ENCODE measurements around the gene FHIT.

FHIT gene

DNA sequence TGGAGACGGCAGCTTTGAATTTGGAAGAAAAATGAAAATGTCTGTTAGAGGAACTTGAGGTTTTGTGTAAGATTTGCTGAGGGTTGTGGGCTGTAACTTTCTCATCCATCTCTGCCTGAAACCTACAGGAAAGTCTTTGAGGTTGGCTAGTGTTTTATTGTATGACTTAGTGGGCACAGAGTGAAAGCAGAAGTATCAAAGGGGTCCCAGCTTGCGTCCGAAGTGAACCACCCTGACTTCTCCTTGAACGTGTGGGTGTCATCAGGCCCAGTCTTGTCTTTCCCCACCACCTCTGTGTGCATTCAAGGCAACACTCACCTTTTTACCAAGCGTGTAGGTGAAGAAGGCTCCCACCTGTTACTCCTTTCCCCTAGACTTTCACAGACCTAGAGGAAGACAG, 1519.3 kb downstream of the FHIT start:
- DNase-seq (ENCODE audit: low read depth, low spot score): no peak

DNA sequence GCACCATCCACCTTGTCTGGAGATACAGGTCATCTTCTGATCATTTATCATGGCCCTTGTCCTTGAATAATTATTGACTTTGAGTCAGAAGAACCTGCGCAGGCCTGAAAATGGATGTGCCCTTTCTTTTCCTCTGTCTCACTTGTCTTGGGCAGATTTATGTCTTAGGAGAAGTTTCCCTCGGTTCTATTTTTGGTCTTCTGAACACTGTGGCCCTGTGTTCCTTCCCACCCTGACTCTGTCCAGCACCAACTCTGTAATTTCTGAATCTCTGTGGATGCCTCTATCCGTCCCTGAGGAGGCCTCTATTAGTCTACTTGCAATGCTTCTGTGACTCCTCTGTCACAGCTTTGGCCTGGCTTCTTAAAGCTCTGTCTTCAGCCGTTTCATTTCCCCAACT, 1520.7 kb downstream of the FHIT start:
- no peak for DNase-seq (ENCODE audit: low read depth, low spot score)

DNA sequence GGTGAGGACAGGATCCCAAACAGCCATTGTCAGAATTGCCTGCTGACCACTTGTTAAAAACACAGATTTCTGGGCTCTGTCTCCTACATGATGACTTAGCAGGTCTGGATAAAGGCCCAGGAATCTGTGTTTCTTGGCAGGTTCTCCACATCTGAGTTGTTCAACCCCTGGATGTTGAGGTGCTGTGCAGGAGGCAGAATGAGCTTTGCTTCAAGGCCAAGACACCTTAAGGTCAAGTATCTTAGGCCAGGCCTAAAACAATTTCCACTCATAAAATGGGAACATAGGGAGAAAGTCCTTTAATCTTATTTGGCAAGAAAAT, 1522.7 kb downstream of the FHIT start:
- DNase-seq (ENCODE audit: low read depth, low spot score): no peak

DNA sequence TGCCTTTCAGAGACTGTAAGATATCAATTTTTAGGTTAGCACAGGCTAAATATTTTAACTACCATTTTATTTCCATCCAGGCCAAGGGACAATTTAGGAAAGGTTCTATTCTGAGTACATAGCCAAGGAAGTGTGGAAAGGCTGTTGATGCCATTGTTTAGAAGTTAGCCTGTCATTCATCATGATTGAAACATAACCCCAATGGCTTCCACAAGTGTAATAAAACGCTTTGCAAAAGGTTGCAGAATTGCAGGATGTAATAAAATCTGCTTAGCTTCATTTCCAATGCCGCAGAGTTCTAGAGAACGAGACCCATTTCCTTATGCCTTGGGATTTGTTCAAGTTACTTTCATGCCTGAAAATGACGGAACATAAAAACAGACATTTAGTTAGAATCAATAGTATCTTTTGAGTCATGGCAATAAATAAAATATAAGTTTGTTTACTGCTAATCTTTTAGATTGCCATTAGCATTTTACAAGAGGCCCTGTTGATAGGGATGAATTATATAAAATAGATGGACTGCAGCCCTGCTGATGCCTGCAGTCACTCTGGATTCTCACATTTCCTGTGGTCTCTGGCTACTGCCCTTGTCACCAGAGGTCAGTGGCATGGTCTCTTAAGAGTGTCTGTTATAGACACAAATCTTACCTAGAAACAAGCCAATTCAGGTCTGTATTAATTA, 1523.2 kb downstream of the FHIT start:
- no peak for DNase-seq (ENCODE audit: low read depth, low spot score)

DNA sequence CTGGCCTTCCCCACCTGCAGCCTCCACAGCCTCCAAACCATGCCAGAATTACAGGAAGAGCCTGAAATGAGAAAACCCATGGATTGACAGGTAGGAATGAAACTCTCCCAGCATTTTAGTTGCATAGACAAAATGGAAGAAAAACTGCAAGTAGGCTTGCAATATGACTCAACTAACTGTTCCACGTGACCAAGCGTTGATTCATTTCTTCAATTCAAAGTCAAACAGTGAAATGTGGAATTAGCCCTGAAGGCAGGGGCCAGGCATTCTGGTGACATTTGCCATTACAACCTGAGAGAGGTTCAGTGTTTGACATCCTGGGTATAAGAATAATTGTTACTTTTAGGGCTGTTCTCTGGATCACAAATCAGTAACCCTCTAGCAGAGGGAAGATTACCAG, 1525.0 kb downstream of the FHIT start:
- no peak for DNase-seq (ENCODE audit: low read depth, low spot score)

DNA sequence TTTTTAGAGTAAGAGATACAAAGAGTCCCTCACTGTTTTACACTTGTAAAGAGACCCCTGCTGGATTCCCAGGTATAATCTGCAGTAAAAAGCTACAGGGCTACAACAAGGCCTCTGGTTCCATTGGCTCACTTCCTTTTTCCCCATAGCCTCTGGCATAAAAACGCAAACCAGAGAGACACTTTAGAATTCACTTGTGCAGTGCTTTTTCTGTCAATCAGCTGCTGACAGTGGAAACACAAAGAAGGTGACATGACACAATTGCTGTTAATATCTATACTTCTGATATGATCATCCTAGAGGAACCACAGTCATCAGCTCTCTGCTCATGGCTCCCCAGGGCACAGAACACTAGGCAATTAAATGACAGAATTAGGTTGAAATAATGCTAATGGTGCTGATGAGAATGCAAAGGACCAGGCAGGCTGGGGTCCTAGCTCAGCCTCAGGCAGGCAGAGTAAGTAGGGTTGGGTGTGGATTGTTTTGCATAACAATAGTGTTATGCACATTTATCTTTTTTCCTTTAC, 1533.5 kb downstream of the FHIT start:
- peak; percentile 65 for DNase-seq (ENCODE audit: low read depth, low spot score)

DNA sequence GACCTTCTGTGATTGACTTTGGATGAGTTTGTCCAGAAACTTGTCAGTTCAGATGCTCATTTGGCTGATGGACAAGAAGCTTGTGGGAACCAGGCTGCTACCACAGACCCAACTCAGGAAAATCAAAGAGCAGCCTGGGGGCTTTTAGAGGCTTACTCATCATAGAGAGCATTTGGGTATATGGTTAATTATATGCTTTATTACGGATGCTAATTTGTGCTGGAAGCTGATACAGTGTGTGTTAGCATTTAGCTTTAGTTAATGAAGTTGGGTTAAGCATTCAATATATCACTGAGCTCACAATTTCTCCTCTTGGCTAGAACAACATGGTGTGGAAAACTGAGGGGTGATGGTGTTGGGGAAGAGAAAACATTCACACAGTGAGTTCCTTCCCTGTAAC, 1537.2 kb downstream of the FHIT start:
- DNase-seq (ENCODE audit: low read depth, low spot score): no peak

DNA sequence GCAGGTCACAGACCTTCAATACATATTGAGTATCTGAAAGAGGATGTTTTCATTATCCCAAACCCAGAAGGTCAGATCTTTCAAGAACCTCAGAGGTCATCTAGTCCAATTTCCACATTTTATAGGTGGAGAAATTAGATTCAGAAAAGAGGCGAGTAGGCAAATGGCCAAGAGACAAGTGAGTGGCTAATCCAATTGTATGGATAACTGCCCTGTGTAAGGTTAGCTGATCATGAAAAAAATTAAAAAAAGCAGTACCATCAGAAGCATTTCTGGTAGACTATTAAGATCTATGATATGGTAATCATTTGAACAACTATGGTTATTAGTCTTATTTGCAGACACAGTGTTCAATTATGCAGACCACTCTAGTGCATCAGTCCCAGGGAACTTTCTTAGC, 1540.7 kb downstream of the FHIT start:
- DNase-seq (ENCODE audit: low read depth, low spot score): no peak

DNA sequence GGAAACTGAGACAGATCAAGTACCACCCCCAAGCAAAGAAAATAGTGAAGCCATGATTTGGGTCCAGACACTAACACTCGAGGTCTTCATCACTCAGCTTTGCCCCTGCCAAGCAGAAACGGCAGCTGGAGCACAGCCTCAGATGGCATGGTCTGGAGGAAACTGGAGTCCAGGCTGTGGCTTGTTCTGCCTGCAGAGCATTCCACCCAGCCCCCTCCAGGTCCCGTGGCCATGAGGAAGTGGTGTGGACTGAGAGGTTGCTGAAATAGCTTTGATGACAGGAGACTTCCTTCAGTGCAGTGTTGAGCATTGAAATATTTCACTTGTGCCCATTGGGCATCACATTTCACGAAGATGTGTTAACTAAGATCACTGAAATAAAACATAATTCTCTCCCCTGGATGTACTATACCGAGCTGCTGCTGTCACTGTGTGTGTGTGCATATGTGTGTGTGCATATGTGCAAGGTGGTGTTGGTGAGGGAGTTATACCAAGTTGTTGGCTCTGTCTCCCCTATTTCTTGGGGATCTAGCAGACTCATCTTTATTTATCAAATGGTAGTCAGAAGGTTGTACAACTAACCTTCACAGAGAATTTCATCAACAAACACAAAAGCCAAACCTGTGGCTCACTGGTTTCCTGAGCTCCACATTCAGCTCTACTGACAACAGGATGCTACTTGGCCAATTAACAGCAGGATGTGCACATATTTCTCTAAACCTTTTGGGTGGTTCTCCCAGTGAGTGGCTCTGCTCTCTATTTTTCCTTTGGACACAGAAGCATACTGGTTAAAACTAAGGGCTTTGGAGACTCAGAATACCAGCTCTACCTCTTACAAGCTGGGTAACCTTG, 1541.3 kb downstream of the FHIT start:
- DNase-seq (ENCODE audit: low read depth, low spot score): no peak

DNA sequence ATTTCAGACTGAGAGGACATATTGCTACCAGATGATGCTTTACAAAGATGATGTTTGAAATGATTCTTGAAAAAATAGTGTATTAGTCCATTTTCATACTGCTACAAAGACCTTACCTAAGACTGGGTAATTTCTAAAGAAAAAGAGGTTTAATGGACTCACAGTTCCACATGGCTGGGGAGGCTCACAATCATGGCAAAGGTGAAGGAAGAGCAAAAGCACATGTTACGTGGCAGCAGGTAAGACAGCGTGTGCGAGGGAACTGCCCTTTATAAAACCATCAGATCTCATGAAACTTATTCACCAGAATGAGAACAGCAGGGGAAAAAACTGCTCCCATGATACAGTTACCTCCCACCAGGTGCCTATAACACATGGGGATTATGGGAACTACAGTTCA, 1543.0 kb downstream of the FHIT start:
- DNase-seq (ENCODE audit: low read depth, low spot score): no peak

DNA sequence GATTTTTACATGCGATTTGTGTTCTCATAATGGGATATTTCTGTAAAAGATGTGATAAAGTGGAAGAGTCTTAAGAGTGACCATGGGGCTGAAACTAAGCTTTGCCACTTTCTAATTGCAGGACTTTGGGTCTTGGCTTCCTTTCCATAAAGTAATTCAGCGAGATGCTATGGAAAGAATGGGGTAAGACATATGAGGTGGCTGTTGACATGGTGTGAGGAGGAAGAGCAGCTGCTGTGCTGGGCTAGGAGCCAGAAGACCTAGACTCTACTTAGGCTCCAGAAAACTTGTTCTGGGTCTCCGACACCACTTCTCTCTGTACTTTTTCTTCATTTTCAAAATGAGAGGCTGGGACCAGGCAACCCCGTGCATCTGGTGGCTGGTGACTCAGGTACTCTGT, 1547.0 kb downstream of the FHIT start:
- no peak for DNase-seq (ENCODE audit: low read depth, low spot score)

DNA sequence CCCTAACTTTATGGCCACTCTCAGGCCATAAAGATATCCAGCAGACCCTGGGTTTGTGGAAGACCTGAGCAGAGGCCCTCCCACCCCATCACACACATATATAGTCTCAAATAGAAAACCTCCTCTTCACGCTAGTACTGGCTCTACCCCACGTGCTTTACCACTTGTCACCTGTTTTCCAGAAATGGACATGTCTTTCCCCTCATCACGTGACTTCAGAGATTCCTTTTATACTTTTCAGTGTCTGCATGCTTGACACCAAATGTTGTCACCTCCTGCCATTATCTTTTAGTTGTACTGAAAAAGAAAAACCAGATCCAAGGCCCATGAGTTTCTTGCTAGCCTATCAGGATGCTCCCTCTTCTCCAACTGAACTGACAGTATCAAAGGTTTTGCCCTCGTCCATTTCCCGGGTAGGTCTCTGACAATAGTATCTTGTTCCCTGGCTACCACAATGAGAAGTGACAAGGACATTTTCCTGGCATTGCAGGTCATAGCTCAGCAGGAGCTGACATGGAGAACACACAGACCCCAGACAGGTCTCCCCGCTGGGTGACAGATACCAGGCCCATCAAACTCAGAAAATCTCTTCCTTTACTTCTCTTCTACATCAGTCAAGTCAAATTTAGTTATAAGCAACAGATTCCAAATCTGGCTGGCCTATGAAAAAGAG, 1551.5 kb downstream of the FHIT start:
- DNase-seq (ENCODE audit: low read depth, low spot score): no peak
